ENCODE results near the gene EMP2.

Gene EMP2

GRCh38 chr16:10609402-10609774 lies 29.0 kb upstream of the EMP2 start:
- DNase-seq: no peak

GRCh38 chr16:10608687-10609401 lies 28.4 kb upstream of the EMP2 start:
- no peak for DNase-seq

GRCh38 chr16:10607157-10607556 lies 26.8 kb upstream of the EMP2 start:
- no peak for DNase-seq

- DNase-seq: no peak
Observed at GRCh38 chr16:10606607-10607006, 26.2 kb upstream of the EMP2 start.

GRCh38 chr16:10605636-10606035 lies 25.2 kb upstream of the EMP2 start:
- DNase-seq: no peak

- no peak for DNase-seq
Observed at GRCh38 chr16:10601444-10602408, 21.3 kb upstream of the EMP2 start.

- DNase-seq: no peak
Observed at GRCh38 chr16:10600782-10601443, 20.5 kb upstream of the EMP2 start.

- DNase-seq: no peak
Observed at GRCh38 chr16:10599626-10600025, 19.2 kb upstream of the EMP2 start.

- no peak for DNase-seq
Observed at GRCh38 chr16:10598157-10598556, 17.8 kb upstream of the EMP2 start.

GRCh38 chr16:10597187-10597601 lies 16.8 kb upstream of the EMP2 start:
- no peak for DNase-seq

GRCh38 chr16:10594312-10594950 lies 14.0 kb upstream of the EMP2 start:
- DNase-seq: no peak

- no peak for DNase-seq
Observed at GRCh38 chr16:10592611-10593010, 12.2 kb upstream of the EMP2 start.

- no peak for DNase-seq
Observed at GRCh38 chr16:10590342-10590741, 9.9 kb upstream of the EMP2 start.

GRCh38 chr16:10589109-10589508 lies 8.7 kb upstream of the EMP2 start:
- DNase-seq: no peak

- DNase-seq: no peak
Observed at GRCh38 chr16:10587622-10588021, 7.2 kb upstream of the EMP2 start.

- no peak for DNase-seq
Observed at GRCh38 chr16:10584981-10585438, 4.6 kb upstream of the EMP2 start.

- DNase-seq: no peak
Observed at GRCh38 chr16:10583269-10583668, 2.9 kb upstream of the EMP2 start.

- no peak for DNase-seq
Observed at GRCh38 chr16:10581507-10581906, 1.1 kb upstream of the EMP2 start.

GRCh38 chr16:10580883-10581247 lies 467 bp upstream of the EMP2 start:
- DNase-seq: no peak

- no peak for DNase-seq
Observed at GRCh38 chr16:10579575-10579964, 828 bp downstream of the EMP2 start.

GRCh38 chr16:10578474-10579316 lies 1.7 kb downstream of the EMP2 start:
- DNase-seq: no peak
